ENCODE results near the gene NLRC5. TPM values are rescaled to one million over a fixed set of nuclear protein-coding genes. Genes with fewer than 3 reads are reported as not detected.
A peak's percentile ranks its signal among the peaks of the same experiment; 100 is the strongest.

Gene NLRC5
- total and polyA plus RNA-seq, 9 of the 15 experiments (the other 6 are each of a cell fraction or from before 2014, with no cell fraction given): 0.59 to 0.71 TPM; not detected in 7

DNA sequence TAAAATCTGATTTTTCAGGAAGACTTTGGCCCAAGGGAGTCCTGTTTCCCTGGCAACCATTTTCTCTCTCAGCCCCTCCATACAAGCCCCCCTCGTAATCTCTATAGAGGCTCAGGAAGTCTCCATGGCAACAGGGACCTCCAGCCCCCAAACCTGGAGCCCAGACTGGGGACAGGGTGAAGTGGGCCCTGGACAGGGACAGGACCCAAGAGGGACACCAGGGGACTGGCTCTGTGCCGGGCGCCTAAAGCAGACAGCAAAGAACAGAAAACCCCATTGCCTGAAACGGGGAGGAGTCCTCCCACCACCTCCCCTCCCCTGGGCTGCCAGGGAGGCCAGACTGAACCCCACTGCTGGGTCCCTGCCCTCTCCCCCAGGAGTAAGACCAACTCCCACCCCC lies 143.7 kb downstream of the NLRC5 start:
- Histone ChIP-seq H3K9me3 (replicated peaks; ENCODE audit: control insufficient read depth, insufficient read depth, low read depth, low read length) (no peaks in the 10 kb centered on the region), H3K79me2 (ENCODE audit: control insufficient read depth, insufficient read depth, low read length) (no peaks in the 10 kb centered on the region), H3K4me3 (no peak overlapping the region), H3K4me2 (ENCODE audit: insufficient read depth, low read length) (no peak overlapping the region), H3K27me3 (ENCODE audit: control insufficient read depth in 2 of 2, insufficient read depth in 2 of 2, low read length in 2 of 2) (no peaks in the 10 kb centered on the region), H3K27ac (ENCODE audit: extremely low read depth, low read depth, low read length) (no peak overlapping the region), H3K9me1 (ENCODE audit: control insufficient read depth, insufficient read depth, low read length) (no peaks in the 10 kb centered on the region), H3K36me3 (ENCODE audit: control insufficient read depth, insufficient read depth, low read length) (no peaks in the 10 kb centered on the region), H2AFZ (ENCODE audit: low read depth, low read length) (no peak overlapping the region), H3K9ac (ENCODE audit: insufficient read depth in 1 of 2, low read depth in 2 of 2, low read length in 2 of 2) (peak overlapping the region in 1 of 2 experiments; percentile 52; a peak in 2 of 4 replicates), H4K20me1 (replicated peaks; ENCODE audit: control insufficient read depth, insufficient read depth, low read length) (0 out of 2 replicates have a peak, but pooled peaks cover 3% of the 10 kb centered on the region), H3K4me1 (replicated peaks in 1 of 2; ENCODE audit: control insufficient read depth in 2 of 2, insufficient read depth in 2 of 2, low read length in 2 of 2) (peaks cover 0 to 5% of the 10 kb centered on the region in 2 experiments; a peak in 3 of 5 replicates)
- FAIRE-seq (no peak), ATAC-seq (no peak), DNase-seq (ENCODE audit: extremely low read depth in 1 of 4, low spot score in 3 of 4) (no peak)
- in situ Hi-C loops (cut with MboI): no loop called here
- WGBS (ENCODE audit: insufficient coverage, low coverage, missing lambda C conversion rate): 63% methylated on average over 3 of the region's 4 CpGs
- CTCF ChIA-PET (ENCODE audit: low intra/inter-chr PET ratio): no interaction called here
- BruUV-seq (replicated peaks): no TSS peak
- intact Hi-C loops (cut with micrococcal nuclease): no loop called here
- POLR2A ChIA-PET: interaction anchor here (1.0 kb wide), 1 partner anchor 11 kb away, joined by 3 read pairs; no protein-coding TSS in a partner anchor
- TF ChIP-seq, protein P1, sequence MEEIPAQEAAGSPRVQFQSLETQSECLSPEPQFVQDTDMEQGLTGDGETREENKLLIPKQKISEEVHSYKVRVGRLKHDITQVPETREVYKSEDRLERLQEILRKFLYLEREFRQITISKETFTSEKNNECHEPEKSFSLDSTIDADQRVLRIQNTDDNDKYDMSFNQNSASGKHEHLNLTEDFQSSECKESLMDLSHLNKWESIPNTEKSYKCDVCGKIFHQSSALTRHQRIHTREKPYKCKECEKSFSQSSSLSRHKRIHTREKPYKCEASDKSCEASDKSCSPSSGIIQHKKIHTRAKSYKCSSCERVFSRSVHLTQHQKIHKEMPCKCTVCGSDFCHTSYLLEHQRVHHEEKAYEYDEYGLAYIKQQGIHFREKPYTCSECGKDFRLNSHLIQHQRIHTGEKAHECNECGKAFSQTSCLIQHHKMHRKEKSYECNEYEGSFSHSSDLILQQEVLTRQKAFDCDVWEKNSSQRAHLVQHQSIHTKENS (CRISPR knock-in tag; IDR thresholded peaks at IDR 0.05): no peak
- TF ChIP-seq PCBP2 (IDR thresholded peaks at IDR 0.05; ENCODE audit: low read depth, low read length, poor library complexity, severe bottlenecking): no peak

Other genes starting within 250 kb of the NLRC5 start
- not detected in 2 replicates for gene SLC12A3, start 124.3 kb upstream of the NLRC5 start, total RNA-seq (2014; rRNA removed)
- not detected in 2 replicates for gene SLC12A3, start 124.3 kb upstream of the NLRC5 start, total RNA-seq (2014; rRNA removed; fragmentation: Illumina TruSeq; extraction: Trizol)
- gene SLC12A3, start 124.3 kb upstream of the NLRC5 start, total RNA-seq (2015; rRNA removed; fragmentation: Illumina TruSeq; extraction: Trizol): not detected in 2 replicates
- gene SLC12A3, start 124.3 kb upstream of the NLRC5 start, total RNA-seq (2021): not detected in 2 replicates
- gene SLC12A3, start 124.3 kb upstream of the NLRC5 start, polyA plus RNA-seq (2011; rRNA removed): not detected in 2 replicates
- gene SLC12A3, start 124.3 kb upstream of the NLRC5 start, polyA plus RNA-seq (2014; fragmentation: Illumina TruSeq; extraction: Trizol): not detected in 2 replicates
- gene SLC12A3, start 124.3 kb upstream of the NLRC5 start, polyA plus RNA-seq (2014; fragmentation: Nextera tagmentation; extraction: Ambion mirVana): not detected
- not detected in 2 replicates for gene SLC12A3, start 124.3 kb upstream of the NLRC5 start, polyA plus RNA-seq (2014; rRNA removed)
- gene HERPUD1, start 57.4 kb upstream of the NLRC5 start, total RNA-seq (2014; rRNA removed): 25.8 and 26.8 TPM in 2 replicates
- gene HERPUD1, start 57.4 kb upstream of the NLRC5 start, total RNA-seq (2014; rRNA removed; fragmentation: Illumina TruSeq; extraction: Trizol): 49.3 and 65.4 TPM in 2 replicates
- 18.1 and 19.2 TPM in 2 replicates for gene HERPUD1, start 57.4 kb upstream of the NLRC5 start, total RNA-seq (2015; rRNA removed; fragmentation: Illumina TruSeq; extraction: Trizol)
- 54.4 and 60.7 TPM in 2 replicates for gene HERPUD1, start 57.4 kb upstream of the NLRC5 start, total RNA-seq (2021)
- gene HERPUD1, start 57.4 kb upstream of the NLRC5 start, polyA plus RNA-seq (2011; rRNA removed): 50.0 and 90.9 TPM in 2 replicates
- 57.8 and 60.7 TPM in 2 replicates for gene HERPUD1, start 57.4 kb upstream of the NLRC5 start, polyA plus RNA-seq (2014; fragmentation: Illumina TruSeq; extraction: Trizol)
- gene HERPUD1, start 57.4 kb upstream of the NLRC5 start, polyA plus RNA-seq (2014; fragmentation: Nextera tagmentation; extraction: Ambion mirVana): 10 to 100 TPM; 14.2 to 17.8 TPM
- gene HERPUD1, start 57.4 kb upstream of the NLRC5 start, polyA plus RNA-seq (2014; rRNA removed): 32.0 and 37.4 TPM in 2 replicates
- gene CETP, start 27.6 kb upstream of the NLRC5 start, total RNA-seq (2014; rRNA removed): not detected in 2 replicates
- not detected in 2 replicates for gene CETP, start 27.6 kb upstream of the NLRC5 start, total RNA-seq (2014; rRNA removed; fragmentation: Illumina TruSeq; extraction: Trizol)
- gene CETP, start 27.6 kb upstream of the NLRC5 start, total RNA-seq (2015; rRNA removed; fragmentation: Illumina TruSeq; extraction: Trizol): not detected in 2 replicates
- gene CETP, start 27.6 kb upstream of the NLRC5 start, total RNA-seq (2021): not detected in 2 replicates
- 0.05 TPM in 1 of 2 replicates, not detected in the other for gene CETP, start 27.6 kb upstream of the NLRC5 start, polyA plus RNA-seq (2011; rRNA removed)
- gene CETP, start 27.6 kb upstream of the NLRC5 start, polyA plus RNA-seq (2014; fragmentation: Illumina TruSeq; extraction: Trizol): not detected in 2 replicates
- under 1 TPM in 1 of 2 experiments, not detected in 1; 0.07 TPM for gene CETP, start 27.6 kb upstream of the NLRC5 start, polyA plus RNA-seq (2014; fragmentation: Nextera tagmentation; extraction: Ambion mirVana)
- 0.11 TPM in 1 of 2 replicates, not detected in the other for gene CETP, start 27.6 kb upstream of the NLRC5 start, polyA plus RNA-seq (2014; rRNA removed)
- gene CPNE2, start 103.0 kb downstream of the NLRC5 start, total RNA-seq (2014; rRNA removed): 7.0 and 7.3 TPM in 2 replicates
- 4.2 and 5.0 TPM in 2 replicates for gene CPNE2, start 103.0 kb downstream of the NLRC5 start, total RNA-seq (2014; rRNA removed; fragmentation: Illumina TruSeq; extraction: Trizol)
- 7.7 and 8.6 TPM in 2 replicates for gene CPNE2, start 103.0 kb downstream of the NLRC5 start, total RNA-seq (2015; rRNA removed; fragmentation: Illumina TruSeq; extraction: Trizol)
- 9.5 and 10.6 TPM in 2 replicates for gene CPNE2, start 103.0 kb downstream of the NLRC5 start, total RNA-seq (2021)
- gene CPNE2, start 103.0 kb downstream of the NLRC5 start, polyA plus RNA-seq (2011; rRNA removed): 13.9 and 26.9 TPM in 2 replicates
- gene CPNE2, start 103.0 kb downstream of the NLRC5 start, polyA plus RNA-seq (2014; fragmentation: Illumina TruSeq; extraction: Trizol): 11.8 and 14.1 TPM in 2 replicates
- 1 to 10 TPM; 3.0 to 3.8 TPM for gene CPNE2, start 103.0 kb downstream of the NLRC5 start, polyA plus RNA-seq (2014; fragmentation: Nextera tagmentation; extraction: Ambion mirVana)
- gene CPNE2, start 103.0 kb downstream of the NLRC5 start, polyA plus RNA-seq (2014; rRNA removed): 11.7 and 14.0 TPM in 2 replicates
- 76.9 and 85.5 TPM in 2 replicates for gene PSME3IP1, start 196.5 kb downstream of the NLRC5 start, total RNA-seq (2014; rRNA removed)
- gene PSME3IP1, start 196.5 kb downstream of the NLRC5 start, total RNA-seq (2014; rRNA removed; fragmentation: Illumina TruSeq; extraction: Trizol): 143 and 167 TPM in 2 replicates
- gene PSME3IP1, start 196.5 kb downstream of the NLRC5 start, total RNA-seq (2015; rRNA removed; fragmentation: Illumina TruSeq; extraction: Trizol): 147 and 158 TPM in 2 replicates
- gene PSME3IP1, start 196.5 kb downstream of the NLRC5 start, total RNA-seq (2021): 104 and 106 TPM in 2 replicates
- 115 and 144 TPM in 2 replicates for gene PSME3IP1, start 196.5 kb downstream of the NLRC5 start, polyA plus RNA-seq (2011; rRNA removed)
- 155 and 187 TPM in 2 replicates for gene PSME3IP1, start 196.5 kb downstream of the NLRC5 start, polyA plus RNA-seq (2014; fragmentation: Illumina TruSeq; extraction: Trizol)
- gene PSME3IP1, start 196.5 kb downstream of the NLRC5 start, polyA plus RNA-seq (2014; fragmentation: Nextera tagmentation; extraction: Ambion mirVana): 100 to 1,000 TPM in 1 of 2 experiments, 10 to 100 TPM in 1; 63.8 to 142 TPM
- gene PSME3IP1, start 196.5 kb downstream of the NLRC5 start, polyA plus RNA-seq (2014; rRNA removed): 146 and 152 TPM in 2 replicates
- gene RSPRY1, start 196.8 kb downstream of the NLRC5 start, total RNA-seq (2014; rRNA removed): 14.5 and 20.0 TPM in 2 replicates
- 25.5 and 26.3 TPM in 2 replicates for gene RSPRY1, start 196.8 kb downstream of the NLRC5 start, total RNA-seq (2014; rRNA removed; fragmentation: Illumina TruSeq; extraction: Trizol)
- 25.2 and 27.8 TPM in 2 replicates for gene RSPRY1, start 196.8 kb downstream of the NLRC5 start, total RNA-seq (2015; rRNA removed; fragmentation: Illumina TruSeq; extraction: Trizol)
- gene RSPRY1, start 196.8 kb downstream of the NLRC5 start, total RNA-seq (2021): 20.8 and 22.7 TPM in 2 replicates
- 25.4 and 28.0 TPM in 2 replicates for gene RSPRY1, start 196.8 kb downstream of the NLRC5 start, polyA plus RNA-seq (2011; rRNA removed)
- 17.6 and 23.1 TPM in 2 replicates for gene RSPRY1, start 196.8 kb downstream of the NLRC5 start, polyA plus RNA-seq (2014; fragmentation: Illumina TruSeq; extraction: Trizol)
- 10 to 100 TPM; 10.2 to 13.4 TPM for gene RSPRY1, start 196.8 kb downstream of the NLRC5 start, polyA plus RNA-seq (2014; fragmentation: Nextera tagmentation; extraction: Ambion mirVana)
- gene RSPRY1, start 196.8 kb downstream of the NLRC5 start, polyA plus RNA-seq (2014; rRNA removed): 15.0 and 17.5 TPM in 2 replicates